HG02970 (cell line): Measurements from ENCODE around the gene EXOC6B.

ENCODE experiments used
- ATAC-seq: cut with Tn5 transposase; IDR thresholded peaks from one replicate; pipeline ENCODE4 v1.9.1; 2021; ENCODE audit warnings: mild to moderate bottlenecking, moderate library complexity, moderate number of reproducible peaks; ENCODE audit not compliant: unreplicated experiment, low FRiP score

EXOC6B gene

DNA sequence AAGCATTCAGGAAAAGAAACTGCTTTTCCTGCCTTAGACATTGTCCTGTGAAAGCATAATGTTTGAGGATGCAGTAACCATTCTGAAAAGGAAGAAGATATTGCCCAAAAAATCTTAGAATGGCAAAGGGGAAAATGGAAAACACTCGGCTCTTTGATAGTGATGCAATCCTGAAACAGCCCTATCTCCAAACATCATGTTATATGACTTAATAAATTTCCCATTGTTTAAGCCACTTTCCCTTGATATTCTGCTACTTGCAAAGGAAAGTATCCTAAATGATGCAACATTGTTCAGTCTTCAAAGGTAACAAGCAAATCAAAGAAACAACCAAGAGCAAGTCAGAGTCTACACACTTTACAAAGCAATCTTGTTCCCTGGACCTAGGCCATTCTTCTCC is 78.5 kb downstream of the EXOC6B start:
- no peak for ATAC-seq

DNA sequence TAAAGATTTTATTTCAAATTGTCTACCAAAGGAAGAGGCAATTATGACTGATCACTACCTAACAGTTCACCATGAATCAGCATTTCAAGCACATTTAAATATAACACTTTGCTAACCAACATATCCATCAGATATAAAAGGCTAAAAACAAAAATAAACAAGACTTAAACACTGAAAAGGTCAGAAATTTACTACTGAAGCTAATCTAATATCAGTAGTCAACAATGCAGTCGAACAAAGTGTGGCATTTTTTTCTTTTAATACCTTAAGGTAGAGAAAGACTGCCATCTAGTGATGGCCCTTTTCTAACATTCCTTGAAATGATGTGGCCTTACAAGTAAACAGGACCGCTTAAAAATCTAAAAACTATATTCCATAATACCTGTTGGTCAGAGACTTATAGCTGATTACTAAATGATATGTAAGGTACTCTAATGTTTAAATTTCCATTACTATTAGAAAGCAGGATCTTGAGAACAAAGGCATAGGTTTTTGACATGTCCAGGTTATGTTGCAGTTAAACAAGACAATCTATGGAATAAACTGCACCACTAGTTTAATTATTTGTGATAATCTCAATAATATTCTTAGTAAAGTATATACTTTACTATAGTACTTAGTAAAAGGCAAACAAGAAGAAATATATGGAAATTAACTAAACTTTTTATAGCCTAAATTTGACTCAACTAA is 80.0 kb downstream of the EXOC6B start:
- ATAC-seq = no peak

DNA sequence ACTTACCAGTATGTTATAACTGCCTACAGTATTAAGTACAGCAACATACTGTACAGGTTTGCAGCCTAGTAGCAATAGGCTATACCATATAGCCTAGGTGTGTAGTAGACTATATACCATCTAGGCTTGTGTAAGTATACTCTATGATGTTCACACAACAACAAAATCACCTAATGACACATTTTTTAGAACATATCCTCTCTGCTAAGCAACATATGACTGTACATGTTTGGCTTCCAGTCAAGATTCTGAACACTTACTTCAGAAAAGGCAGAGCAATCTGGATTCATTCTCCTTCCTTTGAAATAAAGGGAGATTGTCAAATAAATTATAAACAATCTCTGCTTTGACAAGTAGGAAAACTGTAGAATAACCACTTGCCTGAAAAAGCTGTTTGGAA is 81.8 kb downstream of the EXOC6B start:
- ATAC-seq = no peak

DNA sequence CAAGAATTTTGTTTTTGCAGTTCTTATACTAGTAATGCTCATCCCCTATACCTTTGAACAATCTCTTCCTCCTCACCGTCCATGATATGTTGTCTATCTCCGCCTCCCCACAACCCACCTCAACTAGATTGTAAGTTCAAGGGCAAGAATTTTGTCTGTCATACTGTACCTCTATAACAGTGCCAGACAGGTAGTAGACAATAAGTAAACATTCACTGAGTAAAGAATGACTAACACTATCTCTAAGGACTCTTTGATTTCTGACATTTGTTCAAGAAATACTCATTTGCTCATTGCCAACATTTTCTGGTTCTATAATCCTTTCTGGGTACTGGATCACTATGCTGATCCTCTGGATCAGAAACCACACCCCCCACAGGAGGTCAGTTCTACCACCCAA is 82.4 kb downstream of the EXOC6B start:
- ATAC-seq = no peak

DNA sequence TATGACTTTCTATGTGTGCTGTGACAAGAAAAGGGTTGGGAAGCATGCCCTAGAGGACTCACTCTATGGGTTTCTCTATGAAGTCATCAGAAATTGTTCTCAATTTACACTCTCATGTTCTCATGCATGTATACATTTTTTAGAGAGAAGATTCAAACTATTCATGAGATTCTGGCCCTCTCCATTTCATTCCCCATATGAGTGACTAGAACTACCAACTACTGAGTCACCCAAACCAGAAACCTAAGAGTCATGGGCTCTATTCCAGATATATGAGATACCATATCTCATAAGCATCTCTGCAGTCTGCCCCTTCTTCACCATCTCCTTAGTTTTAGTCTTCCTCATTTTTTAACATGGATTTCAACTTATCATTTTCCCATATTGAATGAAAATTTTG is 87.7 kb downstream of the EXOC6B start:
- no peak for ATAC-seq

DNA sequence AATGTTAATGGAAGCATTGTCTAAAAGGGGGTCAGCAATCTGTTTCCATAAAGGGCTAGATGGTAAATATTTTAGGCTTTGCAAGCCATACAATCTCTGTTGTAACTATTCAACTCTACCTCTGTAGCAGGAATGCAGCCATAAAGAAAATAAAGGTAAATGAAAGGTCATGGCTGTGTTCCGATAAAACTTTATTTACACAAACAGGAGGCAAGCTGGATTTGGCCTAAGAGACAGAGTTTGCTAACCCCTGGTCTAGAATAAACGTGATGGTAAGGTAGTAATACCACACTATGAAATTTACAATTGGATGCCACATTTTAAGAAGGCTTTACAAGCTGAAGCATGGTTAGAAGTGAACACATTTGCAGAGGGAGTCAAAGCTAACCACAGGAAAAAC is 91.4 kb downstream of the EXOC6B start:
- ATAC-seq = no peak

DNA sequence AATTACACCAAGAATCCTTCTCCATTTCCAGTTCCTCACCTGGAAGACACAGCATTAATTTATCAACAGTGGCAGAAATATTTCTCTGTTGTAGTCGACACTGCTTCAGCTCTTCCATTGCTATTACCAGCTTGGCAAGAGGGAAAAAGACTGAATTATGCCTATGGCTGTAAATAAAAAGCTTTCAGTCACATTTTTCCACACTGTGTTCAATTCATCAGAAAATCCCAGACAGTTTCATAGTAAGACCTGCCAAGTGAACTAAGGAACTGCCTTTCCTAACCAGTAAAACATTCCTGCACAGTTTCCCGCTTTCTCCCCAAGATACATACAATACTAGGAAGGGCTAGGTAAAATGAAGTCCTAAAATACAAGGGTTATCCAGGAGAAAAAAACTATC is 94.7 kb downstream of the EXOC6B start:
- no peak for ATAC-seq

DNA sequence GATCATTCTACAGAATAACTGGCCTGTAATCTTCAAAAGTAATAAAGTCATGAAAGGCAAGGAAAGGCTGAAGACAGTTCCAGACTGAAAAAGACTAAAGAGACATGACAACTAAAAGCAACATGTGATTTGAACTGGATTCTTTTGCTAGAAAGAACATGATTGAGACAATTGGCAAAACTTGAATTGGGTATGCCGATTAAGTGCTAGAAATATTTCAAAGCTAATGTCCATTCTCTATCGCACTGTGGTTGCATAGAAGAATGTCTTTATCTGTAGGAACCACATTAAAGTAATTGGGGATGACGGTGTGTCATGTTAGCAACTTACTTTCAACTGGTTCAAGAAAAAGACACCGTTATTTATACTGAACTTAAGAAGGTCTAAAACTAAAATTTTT is 98.5 kb downstream of the EXOC6B start:
- no peak for ATAC-seq

DNA sequence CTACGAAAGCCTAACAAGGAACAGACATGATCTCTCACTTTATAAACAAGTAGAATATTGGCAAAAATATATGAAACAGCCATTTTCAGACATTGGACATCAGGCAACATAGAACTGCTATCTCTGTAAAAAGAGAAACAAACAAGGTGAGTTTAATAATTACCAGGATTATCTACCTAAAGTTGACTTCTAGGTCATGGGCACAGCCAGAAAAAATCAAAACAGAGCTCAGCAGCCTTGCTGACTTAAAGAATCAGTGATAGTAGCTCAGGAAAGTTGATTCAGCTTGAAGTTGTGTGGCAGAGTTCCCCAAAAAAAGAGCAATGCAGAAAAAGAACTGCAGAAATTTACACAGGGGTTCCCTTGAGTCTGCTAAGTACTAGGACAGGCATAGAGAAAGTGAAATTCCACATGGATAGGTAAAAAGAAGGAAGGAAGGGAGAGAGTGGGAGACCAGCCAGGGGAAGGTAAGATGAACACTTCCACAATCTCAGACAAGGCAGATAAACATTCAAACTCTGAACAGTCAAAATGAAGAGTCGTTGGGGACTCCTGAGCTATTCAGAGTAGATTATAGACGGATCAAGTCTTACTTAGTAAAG is 102.0 kb downstream of the EXOC6B start:
- ATAC-seq = no peak

DNA sequence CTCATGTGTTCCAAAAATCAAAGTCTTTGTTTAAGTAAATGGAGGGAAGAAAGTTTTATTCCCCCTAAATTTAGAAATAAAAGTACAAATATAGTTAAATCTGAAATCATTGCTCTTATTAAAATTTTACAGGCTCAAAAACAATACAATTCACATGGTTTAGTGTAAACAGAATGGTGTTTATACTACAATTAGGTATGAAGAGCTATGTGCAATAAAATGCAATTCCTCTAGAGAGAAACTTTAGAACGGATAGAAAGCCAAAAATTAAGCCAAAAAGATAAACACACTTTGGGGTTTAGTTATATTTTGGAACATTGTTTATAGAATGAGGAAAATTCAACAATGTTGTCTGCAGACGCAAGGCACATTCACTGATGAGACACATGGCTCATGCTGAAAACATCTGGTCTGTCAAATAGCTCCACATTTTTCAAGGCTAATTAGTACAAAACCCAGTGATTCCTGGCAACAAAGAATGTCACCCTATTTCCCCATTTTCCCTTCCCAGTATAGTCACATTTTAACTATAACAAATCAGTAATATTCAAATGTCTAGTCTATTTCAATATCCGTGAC is 103.3 kb downstream of the EXOC6B start:
- no peak for ATAC-seq

DNA sequence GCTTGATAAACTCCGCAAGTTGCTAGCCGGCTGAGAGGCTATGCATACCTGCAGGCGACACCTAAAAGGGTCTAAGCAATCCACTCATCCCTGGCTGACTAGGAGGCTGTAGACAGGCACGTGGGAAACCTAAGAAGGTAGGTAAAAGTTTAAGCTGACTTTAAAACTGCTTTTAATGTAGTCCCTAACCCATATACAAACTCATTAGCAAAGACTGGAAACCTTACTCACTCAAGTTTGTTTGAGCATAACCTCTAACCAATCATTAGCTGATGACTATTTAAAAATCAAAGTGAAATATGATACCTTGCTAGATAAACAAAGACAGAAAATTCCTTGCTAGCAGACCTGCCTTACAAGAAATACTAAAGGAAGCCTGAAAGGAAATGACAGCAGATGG is 106.4 kb downstream of the EXOC6B start:
- no peak for ATAC-seq

DNA sequence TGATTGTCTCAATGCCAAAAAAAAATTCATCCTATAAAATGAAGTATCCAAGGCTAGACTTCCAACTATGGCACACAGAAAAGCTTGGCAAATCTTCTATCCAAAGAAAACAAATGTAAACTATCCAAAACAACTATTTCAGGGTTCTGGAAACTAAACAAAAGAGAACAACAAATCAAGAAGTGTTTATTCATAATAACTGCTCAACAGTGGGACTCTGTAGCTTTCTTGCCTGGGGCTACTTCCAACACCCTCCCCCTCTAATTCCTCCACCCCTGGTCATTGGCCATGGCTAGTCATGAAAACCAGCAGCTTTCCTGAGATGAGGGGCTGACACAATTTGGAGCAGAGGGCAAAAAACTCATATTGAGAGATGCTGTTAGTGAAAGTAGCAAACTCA is 107.0 kb downstream of the EXOC6B start:
- no peak for ATAC-seq

DNA sequence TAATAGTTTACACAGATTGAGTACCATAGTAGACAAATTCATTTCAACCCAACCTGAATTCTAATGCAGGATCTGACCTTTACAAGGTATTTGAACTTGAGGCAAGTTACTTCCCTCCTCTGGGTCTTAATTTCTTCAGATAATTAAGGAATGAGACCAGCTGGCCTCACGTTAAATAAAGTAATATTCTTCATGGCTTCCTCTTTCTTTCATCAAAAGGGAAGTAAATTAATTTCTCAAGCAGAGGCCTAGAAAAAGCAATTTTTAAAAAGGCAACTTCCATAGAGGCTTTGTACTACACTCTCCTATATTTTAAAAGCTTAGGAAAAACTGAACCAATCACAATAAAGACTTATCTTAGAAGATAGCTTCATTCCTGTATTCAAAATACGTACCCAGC is 109.2 kb downstream of the EXOC6B start:
- ATAC-seq = no peak

DNA sequence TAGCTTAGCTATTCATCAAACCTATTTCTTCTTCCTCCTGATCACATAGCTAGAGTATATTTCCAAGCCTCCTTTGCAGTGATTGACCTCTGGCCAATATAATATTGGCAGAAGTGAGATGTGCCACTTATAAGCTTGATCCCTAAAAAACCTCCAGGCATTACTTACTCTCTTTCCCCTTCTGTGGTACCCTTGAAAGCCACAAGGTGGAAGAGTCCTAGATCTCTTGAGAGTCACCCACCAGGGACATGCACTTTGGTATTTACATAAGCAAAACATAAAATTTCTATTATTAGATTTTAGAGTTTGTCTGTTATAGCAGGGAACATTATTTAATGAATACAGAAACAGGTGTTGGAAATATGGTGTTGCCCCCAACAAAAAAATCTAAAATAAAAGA is 112.0 kb downstream of the EXOC6B start:
- no peak for ATAC-seq

DNA sequence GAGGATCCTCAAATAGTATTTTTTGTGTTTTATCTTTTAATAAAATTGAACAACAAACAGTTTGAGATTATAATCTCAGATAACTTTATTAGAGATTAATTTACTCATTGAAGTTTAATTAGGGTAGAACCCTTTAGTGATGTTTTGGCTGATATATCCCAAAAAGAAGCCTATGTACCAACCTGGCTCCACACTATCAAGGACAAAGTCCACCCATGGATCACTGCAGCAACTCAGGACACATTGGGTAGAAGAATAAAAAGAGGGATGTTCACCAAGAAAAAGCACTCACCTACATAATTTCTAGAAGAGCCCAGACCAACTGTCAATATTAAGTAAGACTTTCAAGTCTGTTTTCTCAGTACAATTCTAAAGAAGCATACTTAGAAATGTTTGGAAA is 112.9 kb downstream of the EXOC6B start:
- no peak for ATAC-seq

DNA sequence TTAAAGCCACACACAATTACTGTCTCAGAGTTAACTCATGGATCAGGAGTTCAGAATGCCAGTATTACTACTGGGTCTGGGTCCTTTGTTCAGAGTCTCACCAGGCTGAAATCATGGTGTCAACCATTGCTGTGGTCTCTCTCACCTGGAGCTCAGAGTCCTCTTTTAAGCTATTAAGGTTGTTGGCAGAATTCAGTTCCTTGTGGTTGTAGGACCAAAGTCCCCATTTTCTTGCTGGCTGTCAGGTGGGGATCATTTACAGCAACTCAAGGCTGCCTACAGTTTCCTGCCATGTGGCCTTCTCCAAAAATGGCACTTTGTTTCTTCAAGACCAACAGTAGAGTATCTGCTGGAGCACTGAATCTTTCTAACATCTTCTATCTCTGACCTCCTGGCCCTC is 113.5 kb downstream of the EXOC6B start:
- no peak for ATAC-seq

DNA sequence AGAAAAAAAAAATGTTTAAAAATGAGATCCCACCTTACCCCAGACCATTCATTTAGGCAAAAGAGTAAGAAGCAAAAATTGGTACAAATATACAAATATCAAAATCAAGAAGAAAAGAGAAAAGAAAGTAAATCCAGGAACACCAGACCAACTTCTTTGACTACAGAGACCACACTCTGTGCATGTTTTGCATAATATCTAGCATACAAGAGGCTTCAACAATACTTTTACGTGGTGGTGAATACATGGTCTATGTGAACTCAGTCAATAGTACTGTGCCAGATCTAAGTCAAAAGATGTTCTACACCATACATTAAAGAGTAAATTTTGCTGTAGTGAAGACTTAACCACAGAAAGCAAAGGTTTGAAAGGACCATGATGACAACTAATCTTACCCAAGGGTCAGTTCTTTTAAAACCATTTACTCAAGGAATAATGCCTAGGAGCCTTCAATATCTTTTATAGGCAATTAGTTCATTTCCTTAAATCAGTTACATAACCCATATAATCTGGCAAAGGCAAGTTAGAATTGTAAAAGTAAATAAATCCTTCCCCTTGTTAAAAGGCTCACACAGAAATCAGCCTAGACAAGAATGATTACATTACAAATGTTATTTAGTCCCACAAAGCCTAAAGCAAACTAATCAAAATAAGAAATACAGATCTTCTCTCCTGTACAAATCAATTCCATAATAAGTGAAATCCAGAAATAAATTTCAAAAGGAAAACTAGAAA is 115.2 kb downstream of the EXOC6B start:
- no peak for ATAC-seq

DNA sequence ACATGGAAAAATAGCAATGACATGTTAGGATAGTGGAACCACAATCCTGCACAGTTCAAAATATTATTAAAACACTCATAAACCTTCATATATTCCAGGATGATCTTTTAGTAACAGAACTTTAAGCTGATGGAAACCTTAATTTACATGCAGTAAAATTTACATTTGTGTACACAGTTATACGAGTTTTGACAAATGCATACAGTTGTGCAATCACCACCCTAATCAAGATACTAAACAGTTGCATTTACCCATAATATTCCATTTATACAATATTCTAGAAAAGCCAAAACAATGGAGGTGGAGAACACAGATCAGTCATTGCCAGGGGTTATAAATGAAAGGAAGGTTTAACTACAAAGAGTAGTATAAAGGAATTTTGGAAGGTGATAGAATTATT is 117.6 kb downstream of the EXOC6B start:
- no peak for ATAC-seq

DNA sequence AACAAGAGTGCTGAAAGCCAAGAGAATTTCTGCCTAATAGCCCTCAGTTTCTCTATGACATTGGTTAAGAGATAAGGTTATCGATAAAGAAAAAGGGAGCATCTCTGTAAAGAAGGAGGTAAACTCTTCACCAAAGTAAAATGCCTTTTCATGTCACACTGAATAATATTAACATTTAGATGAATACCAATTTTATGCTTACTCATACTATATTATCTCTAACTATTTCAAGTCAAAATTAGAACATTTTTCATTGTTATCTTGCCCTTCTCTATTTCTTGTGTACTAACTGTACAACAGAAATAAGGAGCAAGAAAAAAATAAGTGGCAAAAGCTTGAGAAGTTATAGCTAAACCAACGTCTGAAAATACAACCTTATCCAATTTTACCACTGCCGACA is 127.5 kb downstream of the EXOC6B start:
- ATAC-seq = no peak

DNA sequence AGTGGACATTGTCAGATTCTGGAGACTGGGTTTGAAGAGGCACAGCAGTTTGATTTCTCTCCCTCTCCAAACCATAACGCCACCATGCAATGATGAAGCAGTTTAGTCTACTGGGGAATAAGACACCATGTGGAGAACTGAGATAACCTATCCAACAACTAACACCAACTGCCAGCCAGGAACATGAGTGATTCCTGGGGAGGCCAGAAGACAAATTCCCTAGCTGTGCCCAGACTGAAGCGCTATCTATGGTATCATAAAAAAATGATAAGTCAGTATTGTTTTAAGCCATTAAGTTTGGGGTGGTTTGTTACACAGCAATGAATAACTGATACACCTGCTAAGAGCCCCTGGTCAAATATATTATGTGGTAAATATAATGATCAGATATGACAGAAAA is 129.3 kb downstream of the EXOC6B start:
- ATAC-seq = no peak

DNA sequence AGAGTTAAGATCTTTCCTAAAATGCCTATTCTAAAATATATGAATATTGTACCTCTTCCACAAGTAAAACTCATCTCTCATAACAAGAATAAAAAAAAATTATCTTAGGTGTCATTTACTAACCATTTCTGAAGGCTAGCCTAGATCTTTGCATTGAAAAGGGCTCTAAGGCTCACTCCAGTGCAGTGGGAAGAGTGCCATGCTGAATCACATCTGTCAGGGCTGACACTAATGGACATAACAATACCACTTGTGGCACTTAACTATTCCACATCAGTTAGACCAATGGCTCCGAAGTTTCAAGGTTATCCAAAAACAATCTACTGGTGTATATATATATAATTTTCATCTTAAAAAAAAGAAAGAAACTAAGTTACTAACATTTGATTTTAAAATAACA is 130.2 kb downstream of the EXOC6B start:
- no peak for ATAC-seq
